ENCODE measurements around the gene SDC1. TPM values are rescaled to one million over a fixed set of nuclear protein-coding genes. Genes with fewer than 3 reads are reported as not detected.

The SDC1 gene
- total RNA-seq, 1 experiment from 2014 or later = 22.3 TPM

GRCh38 chr2:20203072-20203471 is 21.9 kb downstream of the SDC1 start:
- no peak overlapping the region for H2BK20ac ChIP-seq (ENCODE audit: low read depth, low read length, poor library complexity, severe bottlenecking)
- H3K4me3 Mint-ChIP-seq = no peak overlapping the region
- no peak overlapping the region for H3K9ac ChIP-seq (ENCODE audit: extremely low read depth, insufficient read length, low read length)
- H2AFZ ChIP-seq (ENCODE audit: low read length) = no peak overlapping the region
- H3K27ac Mint-ChIP-seq = no peak overlapping the region
- no peak overlapping the region for H3K23ac ChIP-seq (ENCODE audit: insufficient read length, low read depth, low read length)
- H3T11ph ChIP-seq (ENCODE audit: low read length) = no peak overlapping the region
- peaks cover 7 to 16% of the 10 kb centered on the region in 2 experiments for H3K4me1 Mint-ChIP-seq
- no peaks in the 10 kb centered on the region for H3K79me2 ChIP-seq (ENCODE audit: insufficient read depth, low read length)
- no peak overlapping the region for H4K91ac ChIP-seq (ENCODE audit: insufficient read length, low read depth, low read length)
- TF ChIP-seq CTCF (conservative IDR thresholded peaks at IDR 0.05) = no peak
- peaks cover 2% of the 10 kb centered on the region for H4K20me1 ChIP-seq (ENCODE audit: control insufficient read depth, insufficient read depth, insufficient read length)
- no peak overlapping the region for H3K4me2 ChIP-seq (ENCODE audit: insufficient read depth, insufficient read length, low read length)
- no peaks in the 10 kb centered on the region; the same call in 1 of the 2 replicates for H3K4me1 ChIP-seq (ENCODE audit: insufficient read depth, low read length)
- no peak overlapping the region for H4K5ac ChIP-seq (ENCODE audit: insufficient read length, low read depth, low read length)
- no peak overlapping the region for H2BK5ac ChIP-seq (ENCODE audit: insufficient read length, low read length)
- H2BK12ac ChIP-seq (ENCODE audit: insufficient read length, low read depth, low read length) = no peak overlapping the region
- no peaks in the 10 kb centered on the region for H3K27me3 Mint-ChIP-seq (ENCODE audit: low read depth)
- H2BK120ac ChIP-seq (ENCODE audit: low read depth, low read length, poor library complexity, severe bottlenecking) = no peak overlapping the region
- H2AK5ac ChIP-seq (ENCODE audit: insufficient read length, low read length) = no peak overlapping the region
- H3K23me2 ChIP-seq (ENCODE audit: insufficient read length, low read depth, low read length, poor library complexity, severe bottlenecking) = no peaks in the 10 kb centered on the region
- no peak overlapping the region for H3K18ac ChIP-seq (ENCODE audit: insufficient read length, low read depth, low read length)
- H2BK15ac ChIP-seq (ENCODE audit: low read depth, low read length) = no peak overlapping the region
- H3K9me3 ChIP-seq (ENCODE audit: control insufficient read depth, low read depth, low read length) = no peaks in the 10 kb centered on the region
- no peak overlapping the region for H3K4ac ChIP-seq (ENCODE audit: low read depth, low read length)
- no peak overlapping the region for H3K14ac ChIP-seq (ENCODE audit: insufficient read depth, low read length)
- no peak overlapping the region for H3K56ac ChIP-seq (ENCODE audit: insufficient read length, low read depth, low read length)
- no peak overlapping the region for H4K8ac ChIP-seq (replicated peaks; ENCODE audit: insufficient read length, low read depth, low read length)
- H3K27ac ChIP-seq (ENCODE audit: insufficient read length, low read depth, low read length) = no peak overlapping the region
- peaks cover 27 to 40% (median 38%) of the 10 kb centered on the region in 3 experiments for H3K36me3 Mint-ChIP-seq (ENCODE audit: insufficient read depth in 1 of 3, low read depth in 3 of 3)
- WGBS (ENCODE audit: extremely low coverage, insufficient read length, low lambda C conversion rate) = no CpG with 5 or more reads among the region's 10 CpGs
- no peak for DNase-seq
- H3K27me3 ChIP-seq (ENCODE audit: insufficient read depth, low read length) = no peaks in the 10 kb centered on the region
- H3K9me3 Mint-ChIP-seq = no peaks in the 10 kb centered on the region; a peak in 1 of 5 replicates
- peaks cover 4% of the 10 kb centered on the region for H3K79me1 ChIP-seq (ENCODE audit: insufficient read depth, low read depth, low read length, poor library complexity, severe bottlenecking)
